Measurements from ENCODE around the gene ZFP37.

ZFP37 gene

GRCh38 chr9:113005777-113006176, 50.7 kb downstream of the ZFP37 start:
- no peak for DNase-seq (ENCODE audit: extremely low read depth, low read depth)
- TF ChIP-seq CTCF (IDR thresholded peaks at IDR 0.05; ENCODE audit: low read depth, low read length, missing control alignments) = no peak
- H3K4me3 ChIP-seq (replicated peaks; ENCODE audit: low read depth, low read length) = no peak overlapping the region

- no peak overlapping the region for H3K4me3 ChIP-seq (replicated peaks; ENCODE audit: low read depth, low read length)
- no peak for TF ChIP-seq CTCF (IDR thresholded peaks at IDR 0.05; ENCODE audit: low read depth, low read length, missing control alignments)
- DNase-seq (ENCODE audit: extremely low read depth, low read depth) = no peak
Measured at GRCh38 chr9:112997236-112997941, 59.1 kb downstream of the ZFP37 start.
